H1 (cell line): ENCODE data around the gene NDST4. TPM values are rescaled to one million over a fixed set of nuclear protein-coding genes. Genes with fewer than 3 reads are reported as not detected.

Source experiments
- CTCF ChIA-PET: fragments of 300-600 bp; sonication (Branson Sonifier 250); formaldehyde crosslinking; loops from one replicate; lab custom pipeline; 2021; ENCODE audit not compliant: partially characterized antibody; lab: Charles Lee
- POLR2A ChIA-PET: fragments of 300-600 bp; sonication (Branson Sonifier 250); formaldehyde crosslinking; loops from one replicate; lab custom pipeline; 2021; ENCODE audit warnings: inconsistent platforms; ENCODE audit not compliant: partially characterized antibody; lab: Charles Lee
- DNase-seq, 2 experiments: peaks; one replicate each; pipeline versions ENCODE4 v3.0.0 to v3.0.0-alpha.2; 2010 to 2022; ENCODE audit warnings: low spot score in 2 of 2, low read depth in 1 of 2, mixed read lengths in 1 of 2
- FAIRE-seq: peaks from 2 replicates; lab custom pipeline; 2011; peaks lifted over from hg19 to GRCh38; lab: Jason Lieb, UNC
- H2AFZ ChIP-seq: 2 replicates; pipeline ENCODE4 v1.8.1; 2012; ENCODE audit warnings: low read length, inconsistent platforms
- H2AK5ac ChIP-seq: 2 replicates; pipeline ENCODE4 v1.6.1; 2013; ENCODE audit warnings: low read depth, low read length
- H2BK120ac ChIP-seq: replicated peaks from 2 replicates; pipeline ENCODE3; 2013; ENCODE audit warnings: low read depth, low read length, inconsistent platforms
- H2BK12ac ChIP-seq: 2 replicates; pipeline ENCODE4 v1.6.1; 2013; ENCODE audit warnings: low read depth, low read length
- H2BK15ac ChIP-seq: 2 replicates; pipeline ENCODE4 v1.6.1; 2013; ENCODE audit warnings: low read length
- H2BK20ac ChIP-seq: 2 replicates; pipeline ENCODE4 v1.6.1; 2013; ENCODE audit warnings: low read length
- H2BK5ac ChIP-seq: 2 replicates; pipeline ENCODE4 v1.6.1; 2013; ENCODE audit warnings: low read depth, low read length
- H3K14ac ChIP-seq: 2 replicates; pipeline ENCODE4 v1.6.1; 2013; ENCODE audit warnings: inconsistent platforms; ENCODE audit not compliant: insufficient read length
- H3K18ac ChIP-seq: 2 replicates; pipeline ENCODE4 v1.6.1; 2013; ENCODE audit warnings: low read length; ENCODE audit errors: extremely low read depth
- H3K23ac ChIP-seq: 2 replicates; pipeline ENCODE4 v1.6.1; 2013; ENCODE audit warnings: inconsistent platforms; ENCODE audit not compliant: insufficient read length
- H3K23me2 ChIP-seq: 2 replicates; pipeline ENCODE4 v1.6.1; 2013; ENCODE audit warnings: low read depth, low read length
- H3K27ac ChIP-seq: 2 replicates; pipeline ENCODE4 v1.6.1; 2011; ENCODE audit warnings: low read depth, low read length, inconsistent platforms
- H3K27me3 ChIP-seq, 4 experiments: replicated peaks in 1 of 4; 1 replicate in 1 of 4; 2 replicates in 3 of 4; pipeline versions ENCODE4 v1.6.1 to v1.8.1; 2011 to 2013; ENCODE audit warnings: low read length in 3 of 4, mild to moderate bottlenecking in 3 of 4, inconsistent platforms in 2 of 4, mixed read lengths in 2 of 4, moderate library complexity in 1 of 4; ENCODE audit not compliant: control insufficient read depth in 3 of 4, insufficient read depth in 3 of 4; ENCODE audit errors: extremely low read depth in 1 of 4
- H3K36me3 ChIP-seq, 4 experiments: 2 replicates each; pipeline versions ENCODE4 v1.6.1 to v1.8.1; 2011 to 2013; ENCODE audit warnings: mild to moderate bottlenecking in 4 of 4, low read length in 3 of 4, moderate library complexity in 2 of 4, control low read depth in 1 of 4, inconsistent platforms in 1 of 4; ENCODE audit not compliant: insufficient read depth in 4 of 4, control insufficient read depth in 2 of 4
- H3K4ac ChIP-seq: replicated peaks from 2 replicates; pipeline ENCODE3; 2013; ENCODE audit warnings: low read length, low read depth, mixed read lengths, inconsistent platforms; ENCODE audit not compliant: insufficient read length
- H3K4me1 ChIP-seq, 4 experiments: replicated peaks in 1 of 4; 1 replicate in 1 of 4; 2 replicates in 3 of 4; pipeline versions ENCODE4 v1.6.1 to v1.8.1; 2011 to 2013; ENCODE audit warnings: low read length in 3 of 4, inconsistent platforms in 2 of 4, mixed read lengths in 1 of 4; ENCODE audit not compliant: insufficient read depth in 4 of 4, control insufficient read depth in 3 of 4
- H3K4me2 ChIP-seq, 2 experiments: 2 replicates each; pipeline versions ENCODE4 v1.6.1 to v1.8.1; 2011 to 2013; ENCODE audit warnings: low read depth in 2 of 2, low read length in 2 of 2, control low read depth in 1 of 2, inconsistent platforms in 1 of 2, mild to moderate bottlenecking in 1 of 2; ENCODE audit not compliant: insufficient read depth in 1 of 2
- H3K4me3 ChIP-seq, 4 experiments: fragments of 200-600, 300-600 bp in 1 of 4; sonication (generic), shearing (Covaris generic), sonication (Bioruptor Twin) in 1 of 4; 2 replicates each; pipeline versions ENCODE4 v1.5.1 to v1.8.1; 2011 to 2016; ENCODE audit warnings: low read length in 4 of 4, low read depth in 3 of 4, control low read depth in 2 of 4, inconsistent platforms in 2 of 4, mild to moderate bottlenecking in 2 of 4, mixed read lengths in 1 of 4, moderate library complexity in 1 of 4; ENCODE audit not compliant: insufficient read depth in 2 of 4; ENCODE audit errors: extremely low read depth in 1 of 4
- H3K56ac ChIP-seq: replicated peaks from 2 replicates; pipeline ENCODE3; 2013; ENCODE audit warnings: low read depth, mild to moderate bottlenecking, mixed read lengths, low read length, inconsistent platforms; ENCODE audit not compliant: insufficient read length
- H3K79me1 ChIP-seq: 2 replicates; pipeline ENCODE4 v1.6.1; 2013; ENCODE audit warnings: low read depth, low read length, control low read depth
- H3K79me2 ChIP-seq, 2 experiments: 2 replicates each; pipeline versions ENCODE4 v1.6.1 to v1.8.1; 2012 to 2013; ENCODE audit warnings: low read length in 2 of 2, mild to moderate bottlenecking in 2 of 2, inconsistent platforms in 1 of 2; ENCODE audit not compliant: insufficient read depth in 2 of 2, control insufficient read depth in 1 of 2
- H3K9ac ChIP-seq, 4 experiments: replicated peaks in 1 of 4; 1 replicate in 1 of 4; 2 replicates in 3 of 4; pipeline versions ENCODE4 v1.6.1 to v1.8.1; 2011 to 2013; ENCODE audit warnings: low read depth in 3 of 4, low read length in 3 of 4, control low read depth in 2 of 4, mild to moderate bottlenecking in 2 of 4, moderate library complexity in 2 of 4, inconsistent platforms in 1 of 4; ENCODE audit errors: extremely low read depth in 1 of 4
- H3K9me3 ChIP-seq, 2 experiments: 2 replicates each; pipeline versions ENCODE4 v1.6.1 to v1.8.1; 2012 to 2013; ENCODE audit warnings: mild to moderate bottlenecking in 2 of 2, moderate library complexity in 2 of 2, control low read depth in 1 of 2, inconsistent platforms in 1 of 2, low read depth in 1 of 2, low read length in 1 of 2, mixed read lengths in 1 of 2; ENCODE audit not compliant: insufficient read depth in 2 of 2
- H4K20me1 ChIP-seq, 2 experiments: replicated peaks in 1 of 2; 2 replicates each; pipeline versions ENCODE3 to v1.8.1; 2011 to 2013; ENCODE audit warnings: inconsistent platforms in 2 of 2, low read length in 2 of 2, mild to moderate bottlenecking in 1 of 2; ENCODE audit not compliant: insufficient read depth in 2 of 2, control insufficient read depth in 1 of 2
- H4K5ac ChIP-seq: 2 replicates; pipeline ENCODE4 v1.6.1; 2013; ENCODE audit warnings: low read length, low read depth, mixed read lengths, inconsistent platforms; ENCODE audit not compliant: insufficient read length
- H4K8ac ChIP-seq: 2 replicates; pipeline ENCODE4 v1.8.0; 2013; ENCODE audit warnings: mild to moderate bottlenecking, moderate library complexity, low read length, inconsistent platforms; ENCODE audit not compliant: insufficient read depth; ENCODE audit errors: extremely low read depth
- H4K91ac ChIP-seq: replicated peaks from 2 replicates; pipeline ENCODE3; 2013; ENCODE audit warnings: low read length, mixed read lengths, inconsistent platforms; ENCODE audit not compliant: insufficient read length
- BCL11A ChIP-seq, 2 experiments: IDR thresholded peaks; one replicate each; pipeline ENCODE4 v1.6.1; 2011; ENCODE audit warnings: low read depth in 2 of 2, low read length in 2 of 2, mild to moderate bottlenecking in 2 of 2
- CTBP2 ChIP-seq: IDR thresholded peaks from 2 replicates; pipeline ENCODE4 v1.7.0; 2011; ENCODE audit warnings: borderline replicate concordance, mild to moderate bottlenecking, moderate library complexity, mixed read lengths, low read length; ENCODE audit not compliant: insufficient read depth, insufficient read length
- JUN ChIP-seq: IDR thresholded peaks from 2 replicates; pipeline ENCODE4 v1.6.1; 2011; ENCODE audit warnings: low read depth, mild to moderate bottlenecking, improper control_type of control experiment, low read length
- JUND ChIP-seq: IDR thresholded peaks from 2 replicates; pipeline ENCODE4 v1.6.1; 2011; ENCODE audit warnings: mild to moderate bottlenecking, improper control_type of control experiment, low read length
- KDM4A ChIP-seq: IDR thresholded peaks from one replicate; pipeline ENCODE4 v1.7.1; 2012; ENCODE audit warnings: low read depth, mild to moderate bottlenecking, moderate library complexity, low read length, inconsistent platforms; ENCODE audit not compliant: severe bottlenecking
- MAFK ChIP-seq: IDR thresholded peaks from 2 replicates; pipeline ENCODE4 v1.6.1; 2012; ENCODE audit warnings: low read depth, mild to moderate bottlenecking, improper control_type of control experiment, low read length
- SIRT6 ChIP-seq: IDR thresholded peaks from one replicate; pipeline ENCODE4 v1.7.1; 2012; ENCODE audit warnings: low read length, inconsistent platforms
- SIX5 ChIP-seq: IDR thresholded peaks from 2 replicates; pipeline ENCODE4 v1.6.1; 2011; ENCODE audit warnings: mild to moderate bottlenecking, low read depth, low read length
- SP2 ChIP-seq: IDR thresholded peaks from 2 replicates; pipeline ENCODE4 v1.6.1; 2012; ENCODE audit warnings: mild to moderate bottlenecking, low read length, inconsistent platforms
- SRF ChIP-seq: IDR thresholded peaks from 2 replicates; pipeline ENCODE4 v1.6.1; 2011; ENCODE audit warnings: mild to moderate bottlenecking, low read depth, low read length, moderate library complexity
- TAF7 ChIP-seq: optimal IDR thresholded peaks from 2 replicates; pipeline ENCODE3; 2011; ENCODE audit warnings: low read depth, mild to moderate bottlenecking, inconsistent platforms, low read length, moderate library complexity, borderline replicate concordance
- ZNF274 ChIP-seq: IDR thresholded peaks from 2 replicates; pipeline ENCODE4 v1.7.0; 2012; ENCODE audit warnings: low read length, borderline replicate concordance; ENCODE audit errors: extremely low read depth
- whole genome bisulfite sequencing, 2 experiments: shearing (Covaris generic) in 1 of 2; methylation state at CpG; one replicate each; pipeline versions ENCODE4 v1.1.6 to v1.1.7; 2013 to 2015; ENCODE audit warnings: low lambda C conversion rate in 2 of 2, mixed read lengths in 2 of 2, inconsistent platforms in 1 of 2, low coverage in 1 of 2, missing lambda C conversion rate in 1 of 2; ENCODE audit not compliant: insufficient replicate concordance in 2 of 2, insufficient coverage in 1 of 2, insufficient read length in 1 of 2; ENCODE audit errors: extremely low coverage in 1 of 2, missing lambda C conversion rate in 1 of 2; 5-methylcytosine and 5-hydroxymethylcytosine counted together
- polyA plus RNA-seq, 7 experiments: library from polyadenylated mRNA; depleted of rRNA in 3 of 7; stranded (reverse) in 5 of 7; unstranded in 2 of 7; fragments of >200 nt in 5 of 7; fragments of 200-250 nt in 2 of 7; gene quantifications; 1 replicate in 5 of 7; 2 replicates in 1 of 7; 4 replicates in 1 of 7; pipeline versions ENCODE4 v1.2.1 to v1.2.3, GENCODE V29; 2011 to 2013; ENCODE audit warnings: missing spikeins in 2 of 7, mixed read lengths in 2 of 7
- total RNA-seq: library from RNA; stranded (reverse); fragmentation: NEBNext Ultra II Directional; extraction: Animal tissue kit (Norgen Biotek cat#: 25700); gene quantifications from 2 replicates; pipeline ENCODE4 v1.2.1, GENCODE V29; 2021
- TF ChIP-seq, protein P1 (sequence below): IDR thresholded peaks from 2 replicates; pipeline ENCODE4 v1.6.1; 2012; ENCODE audit warnings: inconsistent platforms

The NDST4 gene
- total and polyA plus RNA-seq, 2 of the 8 experiments (the other 6 are each of a cell fraction or from before 2014, with no cell fraction given) = 0.02 TPM; not detected in 1

DNA sequence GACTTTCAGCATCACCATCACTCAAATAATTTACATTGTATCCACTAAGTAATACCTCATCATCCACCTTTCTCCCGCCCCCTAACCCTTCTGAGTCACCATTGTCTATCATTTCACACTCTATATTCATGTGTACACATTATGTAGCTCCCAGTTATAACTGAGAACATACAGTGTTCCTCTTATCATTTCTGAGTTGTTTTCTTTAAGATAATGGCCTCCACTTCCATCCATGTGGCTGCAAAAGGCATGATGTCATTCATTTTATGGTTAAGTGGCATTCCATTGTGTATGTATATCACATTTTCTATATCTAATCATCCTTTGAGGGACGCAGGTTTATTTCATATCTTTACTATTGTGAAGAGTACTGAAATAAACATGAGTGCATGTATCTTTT is 14.6 kb upstream of the NDST4 start:
- Histone ChIP-seq H2AFZ (no peak overlapping the region), H2AK5ac (no peak overlapping the region), H3K23me2 (no peaks in the 10 kb centered on the region), H2BK12ac (no peak overlapping the region), H3K27me3 (no peaks in the 10 kb centered on the region), H3K14ac (no peak overlapping the region), H3K36me3 (no peaks in the 10 kb centered on the region), H2BK20ac (no peak overlapping the region), H4K91ac (no peak overlapping the region), H3K79me2 (no peaks in the 10 kb centered on the region), H2BK15ac (no peak overlapping the region), H4K8ac (no peak overlapping the region), H3K27ac (no peak overlapping the region), H2BK120ac (no peak overlapping the region), H3K9ac (no peak overlapping the region), H4K5ac (no peak overlapping the region), H3K79me1 (no peaks in the 10 kb centered on the region), H3K18ac (no peak overlapping the region), H3K56ac (no peak overlapping the region), H3K9me3 (no peaks in the 10 kb centered on the region), H4K20me1 (no peaks in the 10 kb centered on the region), H3K4ac (no peak overlapping the region), H3K4me2 (no peak overlapping the region), H3K4me1 (no peaks in the 10 kb centered on the region), H3K4me3 (no peak overlapping the region), H2BK5ac (no peak overlapping the region), H3K23ac (no peak overlapping the region)
- no peak for DNase-seq
- TF ChIP-seq MAFK (no peak), SIRT6 (no peak), CTBP2 (no peak), KDM4A (no peak), JUN (no peak), BCL11A (IDR thresholded peaks at IDR 0.05; ENCODE audit: low read depth in 2 of 2, low read length in 2 of 2) (no peak), SRF (no peak), JUND (no peak), SIX5 (no peak), ZNF274 (no peak), TAF7 (no peak), SP2 (no peak)
- TF ChIP-seq, protein P1, sequence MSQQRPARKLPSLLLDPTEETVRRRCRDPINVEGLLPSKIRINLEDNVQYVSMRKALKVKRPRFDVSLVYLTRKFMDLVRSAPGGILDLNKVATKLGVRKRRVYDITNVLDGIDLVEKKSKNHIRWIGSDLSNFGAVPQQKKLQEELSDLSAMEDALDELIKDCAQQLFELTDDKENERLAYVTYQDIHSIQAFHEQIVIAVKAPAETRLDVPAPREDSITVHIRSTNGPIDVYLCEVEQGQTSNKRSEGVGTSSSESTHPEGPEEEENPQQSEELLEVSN = no peak
- no peak for FAIRE-seq
- ChIA-PET POLR2A (no interaction called here), CTCF (interaction anchor here (1.1 kb wide), 1 partner anchor 13 kb away, joined by 4 read pairs; no protein-coding TSS in a partner anchor)
- WGBS, 2 experiments = 85% methylated on average over 2 of the region's 2 CpGs; no CpG with 5 or more reads in 1 of the 2 experiments
